Glomerular visceral epithelial cell (primary cell): ENCODE data around the gene RCL1.
"Not testable (repeated sequence)": the region's sequence is repeated elsewhere in the genome, so short reads cannot be mapped to it uniquely, and the experiment has no call there.

ENCODE experiments used
- DNase-seq: peaks from one replicate; pipeline ENCODE4 v3.0.0-alpha.2; 2016; ENCODE audit errors: extremely low spot score

The RCL1 gene

GRCh38 chr9:4883326-4883873 is 90.7 kb downstream of the RCL1 start:
- no peak for DNase-seq

GRCh38 chr9:4886698-4887097 is 94.0 kb downstream of the RCL1 start:
- DNase-seq: peak; percentile 90

GRCh38 chr9:4887556-4887955 is 94.8 kb downstream of the RCL1 start:
- DNase-seq: peak; percentile 72

- DNase-seq: no peak
Measured at GRCh38 chr9:4890242-4890641, 97.5 kb downstream of the RCL1 start.

GRCh38 chr9:4890929-4891328 is 98.2 kb downstream of the RCL1 start:
- no peak for DNase-seq

GRCh38 chr9:4891674-4892073 is 98.9 kb downstream of the RCL1 start:
- no peak for DNase-seq

- no peak for DNase-seq
Measured at GRCh38 chr9:4892501-4893194, 99.9 kb downstream of the RCL1 start.

GRCh38 chr9:4894076-4894475 is 101.3 kb downstream of the RCL1 start:
- peak; percentile 6 for DNase-seq

GRCh38 chr9:4899853-4900252 is 107.1 kb downstream of the RCL1 start:
- DNase-seq: not testable (repeated sequence)

- DNase-seq: peak; percentile 63
Measured at GRCh38 chr9:4901401-4902134, 108.8 kb downstream of the RCL1 start.

GRCh38 chr9:4902135-4902475 is 109.4 kb downstream of the RCL1 start:
- no peak for DNase-seq

GRCh38 chr9:4904322-4905134 is 111.8 kb downstream of the RCL1 start:
- DNase-seq: peak; percentile 25

- no peak for DNase-seq
Measured at GRCh38 chr9:4905135-4905490, 112.4 kb downstream of the RCL1 start.
